Ascending aorta (tissue), 2 donors: ENCODE data around the gene ZNF84. TPM values are rescaled to one million over a fixed set of nuclear protein-coding genes. Genes with fewer than 3 reads are reported as not detected.

Source experiments
- DNase-seq, 2 donors: peaks; one replicate each; pipeline ENCODE4 v3.0.0-alpha.2; 2019; ENCODE audit warnings: low spot score in 2 of 2
- H3K27ac ChIP-seq, 2 donors: fragments of 200-600 bp; sonication (generic); one replicate each; pipeline ENCODE4 v1.5.1; 2016 to 2017; ENCODE audit warnings: mild to moderate bottlenecking in 1 of 2
- H3K27me3 ChIP-seq: fragments of 200-600 bp; sonication (generic); one replicate; pipeline ENCODE4 v1.5.1; 2017
- H3K36me3 ChIP-seq, 2 donors: fragments of 200-600 bp; sonication (generic); one replicate each; pipeline ENCODE4 v1.5.1; 2016
- H3K4me1 ChIP-seq, 2 donors: fragments of 200-600 bp; sonication (generic); one replicate each; pipeline ENCODE4 v1.5.1; 2016 to 2017; ENCODE audit warnings: mild to moderate bottlenecking in 1 of 2
- H3K4me3 ChIP-seq, 2 donors: fragments of 200-600 bp; sonication (generic); one replicate each; pipeline ENCODE4 v1.5.1; 2016 to 2017; ENCODE audit warnings: mild to moderate bottlenecking in 1 of 2
- H3K9me3 ChIP-seq, 2 donors: fragments of 200-600 bp; sonication (generic); one replicate each; pipeline ENCODE4 v1.5.1; 2016
- intact Hi-C: fragments of 100-400 bp; cut with DNase I; formaldehyde crosslinking; loops from one replicate; pipeline ENCODE4 v1.15.1; 2023
- total RNA-seq: library from RNA; depleted of rRNA; stranded (reverse); fragments of >200 nt; gene quantifications from one replicate; pipeline ENCODE4 v1.1.0, GENCODE V29; 2016
- TF ChIP-seq, protein P1 (sequence below), 3 experiments: fragments of 200-600 bp in 2 of 3; fragments of 450-650 bp in 1 of 3; sonication (generic) in 2 of 3; IDR thresholded peaks; one replicate each; pipeline ENCODE4 v1.5.1; 2016 to 2019; ENCODE audit warnings: antibody characterized with exemption in 3 of 3, mild to moderate bottlenecking in 1 of 3, moderate library complexity in 1 of 3

ZNF84 gene
- 2.7 TPM for total RNA-seq

DNA sequence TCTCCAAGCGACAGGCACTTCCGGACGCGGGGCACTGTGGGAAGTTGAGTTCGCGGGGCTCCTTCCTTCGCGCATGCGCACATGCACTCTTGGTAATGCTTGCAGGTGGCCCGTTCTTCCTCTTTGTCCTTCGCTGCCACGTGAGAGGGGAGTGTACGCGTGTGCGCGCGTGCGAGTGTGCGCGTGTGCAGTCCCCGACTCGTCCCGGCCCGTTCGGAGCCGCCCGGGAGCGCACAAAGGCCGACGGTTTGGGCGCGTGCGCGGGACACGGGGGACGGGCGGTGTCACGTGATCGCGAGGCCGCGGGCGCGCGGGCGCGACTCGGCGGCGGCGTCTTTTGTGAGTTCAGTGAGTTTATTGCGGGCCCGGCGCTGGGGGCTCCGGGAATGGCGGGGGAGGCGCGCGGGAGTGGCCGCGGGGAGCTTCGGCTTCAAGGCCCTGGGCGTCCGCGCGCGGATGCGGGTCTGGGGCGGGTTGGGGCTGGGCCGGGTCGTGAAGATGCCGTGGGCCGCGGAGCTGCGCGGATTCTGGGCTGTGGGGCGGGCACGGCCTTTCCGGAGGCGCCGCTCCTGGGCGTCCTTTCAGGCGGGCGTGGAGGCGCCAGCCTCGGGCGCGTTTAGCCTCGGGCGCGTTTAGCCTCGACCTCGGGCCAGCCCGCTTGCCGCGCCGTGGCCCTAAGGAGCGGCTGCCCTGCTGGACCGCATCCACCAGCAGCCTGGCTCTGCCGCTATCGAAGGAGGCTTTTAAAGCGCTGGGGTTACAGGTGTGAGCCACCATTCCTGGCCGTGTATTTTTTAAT lies at the start of gene ZNF84:
ZNF84 (plus strand) TSS at position 303 of the 799 bp plus-strand sequence. CDS start 3,959 bp downstream, outside the sequence.
- Histone ChIP-seq H3K27ac (peak within 1 kb of the TSS; percentile 95 to 98), H3K4me3 (peak within 1 kb of the TSS; percentile 83 to 99), H3K27me3 (no peaks in the 10 kb centered on the region), H3K4me1 (peaks cover 0 to 3% of the 10 kb centered on the region in 2 donors), H3K9me3 (peaks cover 56 to 71% of the 10 kb centered on the region in 2 donors), H3K36me3 (peaks cover 18 to 29% of the 10 kb centered on the region in 2 donors)
- intact Hi-C loops: loop anchor here (1.0 to 5.0 kb wide), 6 partner anchors 43 to 210 kb away; partner anchors contain the start of genes GOLGA3, ZNF10, ZNF140 and ZNF26
- DNase-seq: peak; percentile 87 to 97
- TF ChIP-seq, protein P1, sequence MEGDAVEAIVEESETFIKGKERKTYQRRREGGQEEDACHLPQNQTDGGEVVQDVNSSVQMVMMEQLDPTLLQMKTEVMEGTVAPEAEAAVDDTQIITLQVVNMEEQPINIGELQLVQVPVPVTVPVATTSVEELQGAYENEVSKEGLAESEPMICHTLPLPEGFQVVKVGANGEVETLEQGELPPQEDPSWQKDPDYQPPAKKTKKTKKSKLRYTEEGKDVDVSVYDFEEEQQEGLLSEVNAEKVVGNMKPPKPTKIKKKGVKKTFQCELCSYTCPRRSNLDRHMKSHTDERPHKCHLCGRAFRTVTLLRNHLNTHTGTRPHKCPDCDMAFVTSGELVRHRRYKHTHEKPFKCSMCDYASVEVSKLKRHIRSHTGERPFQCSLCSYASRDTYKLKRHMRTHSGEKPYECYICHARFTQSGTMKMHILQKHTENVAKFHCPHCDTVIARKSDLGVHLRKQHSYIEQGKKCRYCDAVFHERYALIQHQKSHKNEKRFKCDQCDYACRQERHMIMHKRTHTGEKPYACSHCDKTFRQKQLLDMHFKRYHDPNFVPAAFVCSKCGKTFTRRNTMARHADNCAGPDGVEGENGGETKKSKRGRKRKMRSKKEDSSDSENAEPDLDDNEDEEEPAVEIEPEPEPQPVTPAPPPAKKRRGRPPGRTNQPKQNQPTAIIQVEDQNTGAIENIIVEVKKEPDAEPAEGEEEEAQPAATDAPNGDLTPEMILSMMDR (IDR thresholded peaks at IDR 0.05): no peak

DNA sequence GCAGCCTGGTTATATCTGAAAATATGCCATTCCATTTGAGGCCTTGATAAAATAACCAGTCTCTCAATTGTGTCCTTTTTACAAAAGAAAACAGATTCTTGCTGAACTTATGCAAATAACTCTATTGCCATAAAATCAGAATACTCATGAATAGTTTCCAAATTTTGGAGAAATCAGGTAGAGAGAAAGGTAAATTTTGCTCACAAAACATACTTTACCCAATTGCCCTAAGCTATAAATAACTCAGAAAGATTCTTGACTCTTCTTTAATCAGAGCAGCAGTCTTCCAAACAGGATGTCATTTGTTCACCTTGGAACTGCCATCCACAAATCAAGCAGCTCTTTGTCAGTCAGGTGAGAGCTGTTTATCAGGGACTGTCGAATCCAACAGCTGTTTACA lies 38.6 kb upstream of the ZNF84 start:
- TF ChIP-seq, protein P1 (IDR thresholded peaks at IDR 0.05): no peak
- Histone ChIP-seq H3K36me3 (peaks cover 39 to 68% of the 10 kb centered on the region in 2 donors), H3K9me3 (peaks cover 86 to 100% of the 10 kb centered on the region in 2 donors)

DNA sequence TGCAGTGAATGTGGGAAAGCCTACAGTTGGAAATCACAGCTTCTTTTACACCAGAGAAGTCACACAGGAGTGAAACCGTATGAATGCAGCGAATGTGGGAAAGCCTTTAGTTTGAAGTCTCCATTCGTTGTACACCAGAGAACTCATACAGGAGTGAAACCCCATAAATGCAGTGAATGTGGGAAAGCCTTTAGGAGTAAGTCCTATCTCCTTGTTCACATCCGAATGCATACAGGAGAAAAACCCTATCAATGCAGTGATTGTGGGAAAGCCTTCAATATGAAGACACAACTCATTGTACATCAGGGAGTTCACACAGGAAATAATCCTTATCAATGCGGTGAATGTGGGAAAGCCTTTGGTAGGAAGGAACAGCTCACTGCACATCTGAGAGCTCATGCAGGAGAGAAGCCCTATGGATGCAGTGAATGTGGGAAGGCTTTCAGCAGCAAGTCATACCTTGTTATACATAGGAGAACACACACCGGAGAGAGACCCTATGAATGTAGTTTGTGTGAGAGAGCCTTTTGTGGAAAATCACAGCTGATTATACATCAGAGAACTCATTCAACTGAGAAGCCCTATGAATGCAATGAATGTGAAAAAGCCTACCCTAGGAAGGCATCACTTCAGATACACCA lies 26.5 kb upstream of the ZNF84 start:
- peak overlapping the region in 1 of 2 donors; percentile 23 for H3K4me3 ChIP-seq
- DNase-seq: no peak
- TF ChIP-seq, protein P1 (IDR thresholded peaks at IDR 0.05): no peak
- peaks cover 91 to 99% of the 10 kb centered on the region in 2 donors for H3K36me3 ChIP-seq
- no peak overlapping the region for H3K27ac ChIP-seq
- H3K4me1 ChIP-seq: no peaks in the 10 kb centered on the region
- intact Hi-C loops: no loop called here
- H3K9me3 ChIP-seq: peaks cover 85 to 100% of the 10 kb centered on the region in 2 donors
- H3K27me3 ChIP-seq: no peaks in the 10 kb centered on the region

More for the DNA sequence above, 38.6 kb upstream of the ZNF84 start:
- Histone ChIP-seq H3K27me3 (no peaks in the 10 kb centered on the region), H3K4me3 (no peak overlapping the region), H3K27ac (no peak overlapping the region), H3K4me1 (no peaks in the 10 kb centered on the region)
- intact Hi-C loops: no loop called here
- DNase-seq: no peak

DNA sequence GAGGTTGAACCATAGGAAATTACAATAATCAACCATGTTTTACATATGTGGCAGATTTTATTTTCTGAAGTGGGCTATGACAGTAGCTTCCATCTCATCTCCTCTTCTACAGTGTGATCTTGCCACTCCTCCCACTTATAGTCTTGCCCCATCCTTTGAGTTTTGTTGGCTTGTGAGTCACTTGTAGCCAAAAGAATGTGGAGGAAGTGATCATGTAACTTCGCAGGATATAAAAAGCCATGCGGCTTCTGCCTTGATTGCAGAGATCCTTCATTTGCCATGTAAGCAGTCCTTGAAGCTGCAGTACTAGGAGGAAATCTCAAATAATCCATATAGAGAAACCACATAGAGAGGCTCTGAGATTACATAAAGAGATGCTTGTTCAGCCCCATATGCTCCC lies 13.7 kb upstream of the ZNF84 start:
- Histone ChIP-seq H3K4me3 (no peak overlapping the region), H3K9me3 (peaks cover 49 to 91% of the 10 kb centered on the region in 2 donors), H3K36me3 (peaks cover 4 to 9% of the 10 kb centered on the region in 2 donors), H3K4me1 (no peaks in the 10 kb centered on the region), H3K27ac (no peak overlapping the region), H3K27me3 (no peaks in the 10 kb centered on the region)
- intact Hi-C loops: no loop called here
- DNase-seq: no peak
- TF ChIP-seq, protein P1 (IDR thresholded peaks at IDR 0.05): no peak

DNA sequence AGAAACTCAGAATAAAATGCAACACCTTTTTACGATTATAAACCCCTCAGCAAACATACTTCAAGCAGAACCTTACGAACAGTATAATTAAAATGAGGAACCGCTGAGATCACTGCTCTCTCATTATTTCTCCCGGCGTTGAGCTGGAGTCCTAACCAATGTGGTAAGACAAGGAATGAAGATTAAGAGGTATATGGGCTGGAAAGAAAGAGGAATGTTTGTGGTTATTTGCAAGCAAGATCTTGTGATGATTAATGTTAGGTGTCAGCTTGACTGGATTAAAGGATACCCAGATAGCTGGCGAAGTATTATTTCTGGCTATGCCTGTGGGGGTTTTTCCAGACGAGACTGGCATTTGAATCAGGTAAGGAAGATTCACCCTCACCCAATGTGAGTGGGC lies 10.3 kb upstream of the ZNF84 start:
- TF ChIP-seq, protein P1 (IDR thresholded peaks at IDR 0.05): no peak

More for the DNA sequence above, 10.3 kb upstream of the ZNF84 start:
- no peaks in the 10 kb centered on the region for H3K4me1 ChIP-seq
- peaks cover 30 to 83% of the 10 kb centered on the region in 2 donors for H3K9me3 ChIP-seq
- H3K27me3 ChIP-seq: no peaks in the 10 kb centered on the region
- no peak for DNase-seq
- no peak overlapping the region for H3K4me3 ChIP-seq
- no peaks in the 10 kb centered on the region for H3K36me3 ChIP-seq
- no peak overlapping the region for H3K27ac ChIP-seq
- intact Hi-C loops: no loop called here
